Measurements from ENCODE around the gene BPI. TPM values are rescaled to one million over a fixed set of nuclear protein-coding genes. Genes with fewer than 3 reads are reported as not detected.

The BPI gene
- total RNA-seq, 2 experiments from 2014 or later = not detected

DNA sequence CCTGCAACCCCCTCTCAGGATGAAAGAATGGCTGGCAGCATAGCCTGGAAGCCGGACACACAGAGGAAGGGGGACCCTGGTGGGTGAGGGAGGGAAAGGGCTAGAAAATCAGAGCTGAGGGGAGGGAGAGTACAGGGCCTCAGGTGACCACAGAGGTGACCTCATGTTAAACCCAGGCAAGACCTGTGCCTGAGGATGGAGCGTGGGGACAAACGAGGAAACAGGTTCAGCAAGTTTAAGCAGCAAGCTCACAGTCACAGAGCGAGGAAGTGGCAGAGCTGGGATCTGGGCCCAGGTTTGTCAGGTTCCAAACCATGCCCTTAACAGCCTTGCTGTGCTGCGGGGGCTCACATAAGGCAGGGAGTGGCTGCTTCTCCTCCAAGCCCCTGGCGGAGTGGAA is 4.0 kb upstream of the BPI start:
- H3K9me3 ChIP-seq (ENCODE audit: low read length) = no peaks in the 10 kb centered on the region
- H3K4me2 ChIP-seq (ENCODE audit: low read length) = no peak overlapping the region
- H2AFZ ChIP-seq (ENCODE audit: low read length) = no peak overlapping the region
- H3K4me3 ChIP-seq (ENCODE audit: low read depth, low read length, poor library complexity, severe bottlenecking) = no peak overlapping the region
- H3K27ac ChIP-seq (ENCODE audit: low read depth, low read length, poor library complexity, severe bottlenecking) = no peak overlapping the region
- TF ChIP-seq, protein P1, sequence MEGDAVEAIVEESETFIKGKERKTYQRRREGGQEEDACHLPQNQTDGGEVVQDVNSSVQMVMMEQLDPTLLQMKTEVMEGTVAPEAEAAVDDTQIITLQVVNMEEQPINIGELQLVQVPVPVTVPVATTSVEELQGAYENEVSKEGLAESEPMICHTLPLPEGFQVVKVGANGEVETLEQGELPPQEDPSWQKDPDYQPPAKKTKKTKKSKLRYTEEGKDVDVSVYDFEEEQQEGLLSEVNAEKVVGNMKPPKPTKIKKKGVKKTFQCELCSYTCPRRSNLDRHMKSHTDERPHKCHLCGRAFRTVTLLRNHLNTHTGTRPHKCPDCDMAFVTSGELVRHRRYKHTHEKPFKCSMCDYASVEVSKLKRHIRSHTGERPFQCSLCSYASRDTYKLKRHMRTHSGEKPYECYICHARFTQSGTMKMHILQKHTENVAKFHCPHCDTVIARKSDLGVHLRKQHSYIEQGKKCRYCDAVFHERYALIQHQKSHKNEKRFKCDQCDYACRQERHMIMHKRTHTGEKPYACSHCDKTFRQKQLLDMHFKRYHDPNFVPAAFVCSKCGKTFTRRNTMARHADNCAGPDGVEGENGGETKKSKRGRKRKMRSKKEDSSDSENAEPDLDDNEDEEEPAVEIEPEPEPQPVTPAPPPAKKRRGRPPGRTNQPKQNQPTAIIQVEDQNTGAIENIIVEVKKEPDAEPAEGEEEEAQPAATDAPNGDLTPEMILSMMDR (conservative IDR thresholded peaks at IDR 0.05; ENCODE audit: low read length) = no peak
- no peak for TF ChIP-seq EZH2phosphoT487 (IDR thresholded peaks at IDR 0.05; ENCODE audit: borderline replicate concordance, low read depth, low read length)
- BruUV-seq (replicated peaks) = no TSS peak
- no peaks in the 10 kb centered on the region for H3K36me3 ChIP-seq (ENCODE audit: insufficient read depth, low read length)
- H3K79me2 ChIP-seq (ENCODE audit: insufficient read depth, low read depth, low read length) = no peaks in the 10 kb centered on the region
- no peaks in the 10 kb centered on the region for H3K9me2 ChIP-seq (ENCODE audit: insufficient read depth, low read length)
- POLR2A ChIA-PET = no interaction called here
- no peak for DNase-seq (ENCODE audit: low spot score)
- intact Hi-C loops (cut with micrococcal nuclease; ENCODE audit: unreplicated experiment) = no loop called here
- no peaks in the 10 kb centered on the region for H4K20me1 ChIP-seq (ENCODE audit: insufficient read depth, low read length)
- CTCF ChIA-PET (ENCODE audit: unreplicated experiment) = no interaction called here
- H3K4me1 ChIP-seq (ENCODE audit: insufficient read depth, low read length, poor library complexity, severe bottlenecking) = no peaks in the 10 kb centered on the region

DNA sequence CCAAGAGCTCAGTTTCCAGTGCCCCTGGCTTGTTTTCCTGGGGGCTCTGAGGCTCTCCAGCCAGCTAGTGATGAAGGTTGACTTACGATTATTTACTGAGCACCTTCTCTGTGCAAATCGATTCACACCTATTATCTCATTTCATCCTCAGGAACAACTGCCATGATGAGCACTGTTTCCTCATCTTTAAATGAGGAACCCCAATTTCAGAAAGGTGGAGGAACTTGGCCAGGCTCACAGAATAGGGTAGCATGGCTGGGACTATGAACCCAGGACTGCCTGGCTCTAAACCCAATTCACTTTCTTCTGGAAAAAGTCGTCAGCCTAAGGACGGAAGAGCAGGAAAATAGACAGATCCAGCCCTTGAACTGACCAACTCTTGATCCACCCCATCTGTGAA is 3.5 kb upstream of the BPI start:
- Histone ChIP-seq H3K9me2 (ENCODE audit: insufficient read depth, low read length) (no peaks in the 10 kb centered on the region), H3K9me3 (ENCODE audit: low read length) (no peaks in the 10 kb centered on the region), H3K36me3 (ENCODE audit: insufficient read depth, low read length) (no peaks in the 10 kb centered on the region), H2AFZ (ENCODE audit: low read length) (no peak overlapping the region), H4K20me1 (ENCODE audit: insufficient read depth, low read length) (no peaks in the 10 kb centered on the region), H3K4me3 (ENCODE audit: low read depth, low read length, poor library complexity, severe bottlenecking) (no peak overlapping the region), H3K4me2 (ENCODE audit: low read length) (no peak overlapping the region), H3K27ac (ENCODE audit: low read depth, low read length, poor library complexity, severe bottlenecking) (no peak overlapping the region), H3K79me2 (ENCODE audit: insufficient read depth, low read depth, low read length) (no peaks in the 10 kb centered on the region), H3K4me1 (ENCODE audit: insufficient read depth, low read length, poor library complexity, severe bottlenecking) (no peaks in the 10 kb centered on the region)
- no TSS peak for BruUV-seq (replicated peaks)
- no peak for DNase-seq (ENCODE audit: low spot score)
- TF ChIP-seq, protein P1 (conservative IDR thresholded peaks at IDR 0.05; ENCODE audit: low read length) = no peak
- no peak for TF ChIP-seq EZH2phosphoT487 (IDR thresholded peaks at IDR 0.05; ENCODE audit: borderline replicate concordance, low read depth, low read length)
- ChIA-PET CTCF (ENCODE audit: unreplicated experiment) (no interaction called here), POLR2A (no interaction called here)
- intact Hi-C loops (cut with micrococcal nuclease; ENCODE audit: unreplicated experiment) = no loop called here

DNA sequence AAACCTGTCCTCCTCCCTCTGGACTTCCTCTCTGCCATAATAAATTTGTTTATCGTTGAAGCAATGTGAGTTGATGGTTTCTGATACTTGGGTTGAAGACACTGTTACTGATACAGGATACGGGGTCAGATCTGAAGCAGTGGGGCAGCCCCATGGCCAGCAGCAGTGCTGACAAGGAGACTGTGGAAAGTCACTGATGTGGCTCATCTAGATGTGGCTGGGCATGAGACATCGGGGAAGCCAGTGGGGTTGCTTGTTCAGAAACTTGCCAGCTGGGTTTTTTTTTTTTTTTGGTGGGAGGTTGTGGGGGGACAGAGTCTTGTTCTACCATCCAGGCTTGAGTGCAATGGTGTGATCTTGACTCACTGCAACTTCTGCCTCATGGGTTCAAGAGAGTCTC is 2.6 kb upstream of the BPI start:
- H3K36me3 ChIP-seq (ENCODE audit: insufficient read depth, low read length) = no peaks in the 10 kb centered on the region
- no peaks in the 10 kb centered on the region for H3K4me1 ChIP-seq (ENCODE audit: insufficient read depth, low read length, poor library complexity, severe bottlenecking)
- no peak overlapping the region for H3K4me2 ChIP-seq (ENCODE audit: low read length)
- BruUV-seq (replicated peaks) = no TSS peak
- H4K20me1 ChIP-seq (ENCODE audit: insufficient read depth, low read length) = no peaks in the 10 kb centered on the region
- H2AFZ ChIP-seq (ENCODE audit: low read length) = no peak overlapping the region
- no peak overlapping the region for H3K27ac ChIP-seq (ENCODE audit: low read depth, low read length, poor library complexity, severe bottlenecking)
- H3K4me3 ChIP-seq (ENCODE audit: low read depth, low read length, poor library complexity, severe bottlenecking) = no peak overlapping the region
- DNase-seq (ENCODE audit: low spot score) = no peak
- H3K79me2 ChIP-seq (ENCODE audit: insufficient read depth, low read depth, low read length) = no peaks in the 10 kb centered on the region
- no peaks in the 10 kb centered on the region for H3K9me3 ChIP-seq (ENCODE audit: low read length)
- TF ChIP-seq EZH2phosphoT487 (IDR thresholded peaks at IDR 0.05; ENCODE audit: borderline replicate concordance, low read depth, low read length) = no peak
- TF ChIP-seq, protein P1 (conservative IDR thresholded peaks at IDR 0.05; ENCODE audit: low read length) = no peak
- no peaks in the 10 kb centered on the region for H3K9me2 ChIP-seq (ENCODE audit: insufficient read depth, low read length)
- ChIA-PET CTCF (ENCODE audit: unreplicated experiment) (no interaction called here), POLR2A (no interaction called here)
- intact Hi-C loops (cut with micrococcal nuclease; ENCODE audit: unreplicated experiment) = no loop called here

Data from OCI-LY7 (cell line).